Pancreas (tissue), 10 donors: ENCODE data around the gene PTH2. TPM values are rescaled to one million over a fixed set of nuclear protein-coding genes. Genes with fewer than 3 reads are reported as not detected.
"Not testable (repeated sequence)": the region's sequence is repeated elsewhere in the genome, so short reads cannot be mapped to it uniquely, and the experiment has no call there.

Experiments used
- ATAC-seq, 4 donors: fragments of 200-7000 bp; cut with Tn5 transposase; one replicate each; pipeline versions ENCODE4 v1.8.0 to v1.9.1; 2020; ENCODE audit warnings: mild to moderate bottlenecking in 4 of 4, moderate library complexity in 4 of 4
- DNase-seq, 6 donors: peaks; one replicate each; pipeline ENCODE4 v3.0.0-alpha.2; 2020
- FAIRE-seq: peaks from 2 replicates; lab custom pipeline; 2012; peaks lifted over from hg19 to GRCh38; lab: Jason Lieb, UNC
- H3K27ac ChIP-seq, 4 donors: fragments of 200-600 bp; sonication (generic); 1 replicate in 3 of 4; 2 replicates in 1 of 4; pipeline versions ENCODE4 v1.5.0 to v1.8.0; 2020
- H3K27me3 ChIP-seq, 4 donors: fragments of 200-600 bp; one replicate each; pipeline ENCODE4 v1.8.0; 2021
- H3K36me3 ChIP-seq, 3 donors: fragments of 200-600 bp; sonication (generic) in 1 of 3; one replicate each; pipeline versions ENCODE4 v1.5.0 to v1.8.0; 2020 to 2021
- H3K4me1 ChIP-seq, 3 donors: fragments of 200-600 bp; one replicate each; pipeline ENCODE4 v1.8.0; 2021
- H3K4me3 ChIP-seq, 4 donors: fragments of 200-600 bp; sonication (generic) in 2 of 4; one replicate each; pipeline versions ENCODE4 v1.5.0 to v1.8.0; 2020 to 2021
- H3K9me3 ChIP-seq, 4 donors: fragments of 200-600 bp; one replicate each; pipeline ENCODE4 v1.8.0; 2021
- CTCF ChIP-seq, 4 donors: fragments of 200-600 bp; sonication (generic) in 3 of 4; IDR thresholded peaks; one replicate each; pipeline versions ENCODE4 v1.5.0 to v1.8.0; 2021; ENCODE audit warnings: antibody characterized with exemption in 4 of 4
- WGBS, 2 donors: extraction: QIAGEN DNeasy Blood & Tissue Kit; methylation state at CpG; one replicate each; pipeline ENCODE4 v1.1.7; 2013; 5-methylcytosine and 5-hydroxymethylcytosine counted together
- intact Hi-C, 3 donors: fragments of 100-400 bp; cut with DNase I; formaldehyde crosslinking; loops; one replicate each; pipeline versions ENCODE4 v1.11.1 to v1.14.2; 2022
- polyA plus RNA-seq, 2 donors: library from polyadenylated mRNA; stranded (reverse); fragments of 200-250 nt; gene quantifications; one replicate each; pipeline ENCODE4 v1.2.3, GENCODE V29; 2013
- total RNA-seq, 6 donors: library from RNA; stranded (reverse); fragmentation: NEBNext Ultra II Directional in 4 of 6; extraction: Animal tissue kit (Norgen Biotek cat#: 25700) in 4 of 6; gene quantifications; one replicate each; pipeline versions ENCODE4 v1.2.1 to v1.2.4, GENCODE V29; 2021 to 2023
- donor health status: healthy with polysubstance abuse.
- donor health status: DM: no; HTN: no; CAD: no; lungs with moderate emphysema.
- donor health status: DM: no; HTN: no; CAD: no.
- donor health status: control.
- donor health status: control.
- donor health status: Bipolar disorder and iron deficiency.
- donor health status: DM: yes; HTN: yes; CAD: no.
- donor health status: DM: no; HTN: no; CAD: no.
- donor health status: DM: no; HTN: no; CAD: no.
- donor health status: DM: yes; HTN: yes; CAD: no.

The PTH2 gene
- total and polyA plus RNA-seq, 8 donors, result not detected

- Histone ChIP-seq H3K9me3 (no peaks in the 10 kb centered on the region), H3K27me3 (no peaks in the 10 kb centered on the region), H3K4me3 (no peak overlapping the region), H3K4me1 (no peaks in the 10 kb centered on the region), H3K27ac (no peak overlapping the region), H3K36me3 (no peaks in the 10 kb centered on the region)
- ATAC-seq (no peak), FAIRE-seq (no peak), DNase-seq (no peak)
- intact Hi-C loops, result no loop called here
- WGBS, 2 donors, result 85 to 90% methylated on average over 15 to 16 of the region's 16 CpGs
- no peak for TF ChIP-seq CTCF (IDR thresholded peaks at IDR 0.05)
Observed at GRCh38 chr19:49374665-49375434, 48.4 kb downstream of the PTH2 start.

GRCh38 chr19:49373174-49373573 is 50.1 kb downstream of the PTH2 start:
- ATAC-seq, FAIRE-seq, DNase-seq, H3K36me3 ChIP-seq, H3K27me3 ChIP-seq, H3K4me1 ChIP-seq, H3K27ac ChIP-seq, H3K9me3 ChIP-seq, H3K4me3 ChIP-seq, intact Hi-C loops: not testable (repeated sequence)
- WGBS, 2 donors, result 76 to 91% methylated on average over 3 of the region's 3 CpGs

Other genes starting within 250 kb of the PTH2 start
- gene SLC6A16, start 98.2 kb downstream of the PTH2 start, total RNA-seq, result 1 to 10 TPM; 1.5 to 4.1 (median 2.7) TPM
- 1 to 10 TPM; 4.5 to 5.9 TPM for gene SLC6A16, start 98.2 kb downstream of the PTH2 start, polyA plus RNA-seq
- gene CD37, start 88.0 kb downstream of the PTH2 start, total RNA-seq, result 10 to 100 TPM in 1 of 6 donors, 1 to 10 TPM in 3, under 1 TPM in 2; 0.35 to 23.1 (median 2.7) TPM
- gene CD37, start 88.0 kb downstream of the PTH2 start, polyA plus RNA-seq, result 1 to 10 TPM; 1.8 to 2.0 TPM
- gene TEAD2, start 61.0 kb downstream of the PTH2 start, total RNA-seq, result 10 to 100 TPM; 10.5 to 30.6 (median 12.6) TPM
- 10 to 100 TPM; 16.0 to 16.8 TPM for gene TEAD2, start 61.0 kb downstream of the PTH2 start, polyA plus RNA-seq
- gene DKKL1, start 59.6 kb downstream of the PTH2 start, total RNA-seq, result 1 to 10 TPM in 1 of 6 donors, under 1 TPM in 3, not detected in 2; 0.41 to 1.3 (median 0.53) TPM
- gene DKKL1, start 59.6 kb downstream of the PTH2 start, polyA plus RNA-seq, result under 1 TPM in 1 of 2 donors, not detected in 1; 0.12 TPM
- 1 to 10 TPM; 1.3 to 3.3 (median 2.7) TPM for gene KASH5, start 35.2 kb downstream of the PTH2 start, total RNA-seq
- gene KASH5, start 35.2 kb downstream of the PTH2 start, polyA plus RNA-seq, result 1 to 10 TPM; 1.2 to 1.7 TPM
- gene GFY, start 1.9 kb upstream of the PTH2 start, total RNA-seq, result not detected
- not detected for gene GFY, start 1.9 kb upstream of the PTH2 start, polyA plus RNA-seq
- gene SLC17A7, start 18.1 kb upstream of the PTH2 start, total RNA-seq, result under 1 TPM in 5 of 6 donors, not detected in 1; 0.13 to 0.53 (median 0.40) TPM
- under 1 TPM; 0.30 to 0.31 TPM for gene SLC17A7, start 18.1 kb upstream of the PTH2 start, polyA plus RNA-seq
- 10 to 100 TPM; 34.2 to 49.1 (median 37.2) TPM for gene PIH1D1, start 28.4 kb upstream of the PTH2 start, total RNA-seq
- gene PIH1D1, start 28.4 kb upstream of the PTH2 start, polyA plus RNA-seq, result 100 to 1,000 TPM in 1 of 2 donors, 10 to 100 TPM in 1; 82.5 to 110 TPM
- gene ALDH16A1, start 29.8 kb upstream of the PTH2 start, total RNA-seq, result 10 to 100 TPM; 16.1 to 22.9 (median 19.8) TPM
- 10 to 100 TPM; 72.4 to 89.3 TPM for gene ALDH16A1, start 29.8 kb upstream of the PTH2 start, polyA plus RNA-seq
- 1 to 10 TPM in 5 of 6 donors, under 1 TPM in 1; 0.79 to 3.7 (median 1.8) TPM for gene FLT3LG, start 50.8 kb upstream of the PTH2 start, total RNA-seq
- gene FLT3LG, start 50.8 kb upstream of the PTH2 start, polyA plus RNA-seq, result 1 to 10 TPM; 7.1 to 8.4 TPM
- 1,000 to 10,000 TPM; 1,459 to 2,866 (median 2,217) TPM for gene RPL13A, start 64.2 kb upstream of the PTH2 start, total RNA-seq
- 1,000 to 10,000 TPM; 1,585 to 1,842 TPM for gene RPL13A, start 64.2 kb upstream of the PTH2 start, polyA plus RNA-seq
- gene RPS11, start 73.0 kb upstream of the PTH2 start, total RNA-seq, result 1,000 to 10,000 TPM in 4 of 6 donors, 100 to 1,000 TPM in 2; 765 to 1,427 (median 1,126) TPM
- 1,000 to 10,000 TPM; 2,346 to 2,426 TPM for gene RPS11, start 73.0 kb upstream of the PTH2 start, polyA plus RNA-seq
- 100 to 1,000 TPM in 1 of 6 donors, 10 to 100 TPM in 5; 48.4 to 105 (median 66.3) TPM for gene FCGRT, start 89.2 kb upstream of the PTH2 start, total RNA-seq
- 10 to 100 TPM; 74.5 to 87.8 TPM for gene FCGRT, start 89.2 kb upstream of the PTH2 start, polyA plus RNA-seq
- 10 to 100 TPM in 1 of 6 donors, 1 to 10 TPM in 5; 1.6 to 16.5 (median 4.8) TPM for gene RCN3, start 104.6 kb upstream of the PTH2 start, total RNA-seq
- gene RCN3, start 104.6 kb upstream of the PTH2 start, polyA plus RNA-seq, result 10 to 100 TPM; 38.7 to 41.5 TPM
- 10 to 100 TPM; 40.5 to 76.3 (median 52.1) TPM for gene NOSIP, start 157.1 kb upstream of the PTH2 start, total RNA-seq
- 100 to 1,000 TPM; 120 to 148 TPM for gene NOSIP, start 157.1 kb upstream of the PTH2 start, polyA plus RNA-seq
- 1 to 10 TPM; 6.5 to 8.9 (median 8.3) TPM for gene PRRG2, start 157.9 kb upstream of the PTH2 start, total RNA-seq
- 10 to 100 TPM; 11.6 to 15.9 TPM for gene PRRG2, start 157.9 kb upstream of the PTH2 start, polyA plus RNA-seq
- 10 to 100 TPM in 3 of 6 donors, 1 to 10 TPM in 3; 8.3 to 17.7 (median 9.5) TPM for gene PRR12, start 167.7 kb upstream of the PTH2 start, total RNA-seq
- 10 to 100 TPM; 14.0 to 18.9 TPM for gene PRR12, start 167.7 kb upstream of the PTH2 start, polyA plus RNA-seq
- 10 to 100 TPM in 2 of 6 donors, 1 to 10 TPM in 4; 5.5 to 24.4 (median 7.5) TPM for gene RRAS, start 216.7 kb upstream of the PTH2 start, total RNA-seq
- gene RRAS, start 216.7 kb upstream of the PTH2 start, polyA plus RNA-seq, result 10 to 100 TPM; 27.2 to 42.9 TPM
- 10 to 100 TPM; 17.3 to 34.8 (median 28.3) TPM for gene SCAF1, start 218.8 kb upstream of the PTH2 start, total RNA-seq
- gene SCAF1, start 218.8 kb upstream of the PTH2 start, polyA plus RNA-seq, result 10 to 100 TPM; 17.8 to 30.4 TPM
- 10 to 100 TPM; 34.4 to 66.0 (median 44.7) TPM for gene IRF3, start 242.4 kb upstream of the PTH2 start, total RNA-seq
- 100 to 1,000 TPM; 213 to 289 TPM for gene IRF3, start 242.4 kb upstream of the PTH2 start, polyA plus RNA-seq
- 10 to 100 TPM in 2 of 6 donors, 1 to 10 TPM in 4; 6.0 to 12.0 (median 9.6) TPM for gene BCL2L12, start 242.5 kb upstream of the PTH2 start, total RNA-seq
- 10 to 100 TPM; 16.2 to 16.5 TPM for gene BCL2L12, start 242.5 kb upstream of the PTH2 start, polyA plus RNA-seq